OCI-M1 (cell line): ENCODE measurements around the gene OLR1.
A peak's percentile ranks its signal among the peaks of the same experiment; 100 is the strongest.
"Not testable (repeated sequence)": the region's sequence is repeated elsewhere in the genome, so short reads cannot be mapped to it uniquely, and the experiment has no call there.

Experiments used
- DNase-seq: peaks from one replicate; lab custom pipeline; 2025; lab: John Stamatoyannopoulos, UW

The OLR1 gene

DNA sequence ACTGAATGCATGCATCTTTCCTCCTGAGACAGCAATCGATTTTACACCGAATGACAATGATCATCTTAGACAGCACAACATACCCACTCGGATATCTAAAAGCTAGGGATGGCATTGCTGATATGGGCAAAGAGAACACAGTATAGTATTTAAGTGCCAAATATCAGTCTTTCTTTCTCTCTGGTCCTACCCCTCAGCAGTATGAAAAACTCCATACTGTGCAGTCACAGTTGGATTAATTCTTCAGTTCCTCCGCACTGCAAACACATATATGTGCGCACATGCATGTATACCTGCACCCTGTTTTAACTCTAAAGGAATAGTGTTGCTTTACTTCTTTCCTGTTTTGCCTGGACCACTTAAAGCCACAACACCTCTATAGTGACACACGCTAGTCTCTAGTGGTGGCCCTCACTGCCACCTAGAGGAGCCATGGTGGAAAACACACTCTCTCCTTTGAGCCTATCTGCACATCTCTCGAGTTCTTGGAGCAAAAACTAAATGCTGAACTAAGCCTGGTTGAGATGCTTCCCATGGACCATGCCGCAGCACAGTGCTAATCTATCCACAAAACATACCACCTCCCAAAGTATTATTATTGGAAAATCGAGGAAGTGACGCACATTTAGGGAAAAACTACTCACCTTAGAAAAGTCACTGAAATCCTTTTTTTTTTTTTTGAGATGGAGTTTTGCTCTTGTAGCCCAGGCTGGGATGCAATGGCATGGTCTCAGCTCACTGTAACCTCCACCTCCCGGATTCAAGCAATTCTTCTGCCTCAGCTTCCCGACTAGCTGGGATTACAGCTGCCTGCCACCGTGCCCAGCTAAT lies 18.8 kb upstream of the OLR1 start:
- peak; percentile 81 for DNase-seq

DNA sequence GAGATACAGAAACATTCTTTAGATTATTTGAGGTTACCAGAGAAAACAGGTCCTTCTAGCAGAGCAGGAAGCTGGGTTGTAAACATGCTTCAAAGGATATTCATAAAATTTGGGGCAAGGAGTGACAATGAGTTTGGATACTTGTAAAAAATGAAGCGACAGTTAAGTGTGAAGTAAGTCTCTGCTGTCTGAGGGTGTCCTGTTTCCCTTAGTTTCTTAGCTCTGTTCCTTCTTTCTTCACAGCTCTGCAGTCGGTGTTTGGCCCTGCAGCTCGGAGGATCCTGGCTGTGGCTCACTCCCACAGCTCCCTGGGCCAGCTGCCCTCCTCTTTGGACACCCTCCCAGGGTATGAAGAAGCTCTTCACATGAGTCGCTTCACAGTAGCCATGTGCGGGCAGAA lies 17.7 kb upstream of the OLR1 start:
- DNase-seq: no peak

DNA sequence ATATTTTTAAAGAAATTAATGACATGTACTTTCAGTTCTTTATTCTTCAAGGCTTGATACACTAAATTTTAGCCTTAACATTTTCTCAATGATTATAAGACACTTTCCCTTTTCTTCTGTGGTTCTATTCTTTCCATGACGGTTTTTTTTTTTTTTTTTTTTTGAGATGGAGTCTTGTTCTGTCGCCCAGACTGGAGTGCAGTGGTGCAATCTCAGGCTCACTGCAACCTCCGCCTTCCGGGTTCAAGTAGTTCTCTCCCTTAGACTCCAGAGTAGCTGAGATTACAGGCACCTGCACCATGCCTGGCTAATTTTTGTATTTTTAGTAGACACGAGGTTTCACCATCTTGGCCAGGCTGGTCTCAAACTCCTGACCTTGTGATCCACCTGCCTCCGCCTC lies 15.0 kb upstream of the OLR1 start:
- not testable (repeated sequence) for DNase-seq

DNA sequence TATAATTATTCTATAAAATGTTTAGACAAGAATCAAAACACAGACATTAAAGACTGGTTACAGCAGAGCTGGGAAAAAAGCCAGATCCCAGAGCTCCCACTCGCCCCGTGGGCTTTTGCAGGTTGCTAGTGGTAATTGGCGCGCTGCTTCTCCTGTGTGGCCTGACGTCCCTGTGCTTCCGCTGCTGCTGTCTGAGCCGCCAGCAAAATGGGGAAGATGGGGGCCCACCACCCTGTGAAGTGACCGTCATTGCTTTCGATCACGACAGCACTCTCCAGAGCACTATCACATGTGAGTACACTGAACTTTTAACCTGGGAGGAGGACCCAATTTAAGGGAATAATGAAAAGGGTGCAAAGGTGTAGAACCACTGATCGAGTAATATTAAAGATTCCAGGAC lies 14.4 kb upstream of the OLR1 start:
- no peak for DNase-seq

- DNase-seq: no peak
These were observed 12.4 kb upstream of the OLR1 start for GRCh38 chr12:10184261-10184843.

- DNase-seq: no peak
These were observed 10.6 kb upstream of the OLR1 start for GRCh38 chr12:10182354-10183049.

GRCh38 chr12:10179776-10180181 lies 7.8 kb upstream of the OLR1 start:
- DNase-seq: no peak

GRCh38 chr12:10178821-10179220 lies 6.9 kb upstream of the OLR1 start, which contains the start of gene TMEM52B:
TSS of gene TMEM52B (plus strand) at chr12:10179032. CDS start at chr12:10179575, 543 bp downstream.
- DNase-seq: no peak

DNA sequence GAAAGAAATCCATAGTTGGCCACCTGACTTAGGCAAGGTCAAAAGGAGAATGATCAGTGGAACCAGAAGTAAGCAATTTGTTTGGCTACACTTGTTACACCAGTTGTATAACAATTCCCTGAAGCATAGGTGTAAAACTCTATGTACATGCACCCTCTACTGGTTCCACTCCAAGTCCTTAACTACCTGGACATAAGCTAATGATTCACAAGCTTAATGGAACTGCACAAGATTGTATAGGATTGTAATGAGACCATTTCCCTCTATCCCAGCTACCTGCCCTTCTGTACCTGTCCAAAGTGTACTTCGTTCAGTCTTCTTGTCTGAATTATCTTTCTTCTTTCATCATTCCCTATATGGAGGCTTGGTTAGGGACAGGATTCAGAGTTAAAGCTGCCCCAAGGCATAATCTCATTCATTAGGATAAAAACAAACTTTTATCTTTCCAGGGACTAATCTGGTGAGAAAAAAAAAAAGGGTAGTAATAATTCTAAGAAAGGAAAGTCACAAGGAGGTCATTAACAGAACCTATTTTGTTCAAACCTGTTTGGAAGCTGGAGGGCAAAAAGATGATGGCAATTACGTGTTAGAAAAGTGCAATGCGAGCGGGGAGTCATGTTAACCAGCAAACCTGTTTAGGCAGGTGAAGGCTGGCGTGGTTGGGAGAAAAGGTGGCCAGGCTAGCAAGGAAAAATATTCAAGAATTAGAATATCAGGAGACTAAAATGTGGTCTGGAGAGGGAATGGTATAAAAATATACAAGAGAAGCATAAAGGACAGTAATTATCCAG lies 4.1 kb upstream of the OLR1 start:
- no peak for DNase-seq

DNA sequence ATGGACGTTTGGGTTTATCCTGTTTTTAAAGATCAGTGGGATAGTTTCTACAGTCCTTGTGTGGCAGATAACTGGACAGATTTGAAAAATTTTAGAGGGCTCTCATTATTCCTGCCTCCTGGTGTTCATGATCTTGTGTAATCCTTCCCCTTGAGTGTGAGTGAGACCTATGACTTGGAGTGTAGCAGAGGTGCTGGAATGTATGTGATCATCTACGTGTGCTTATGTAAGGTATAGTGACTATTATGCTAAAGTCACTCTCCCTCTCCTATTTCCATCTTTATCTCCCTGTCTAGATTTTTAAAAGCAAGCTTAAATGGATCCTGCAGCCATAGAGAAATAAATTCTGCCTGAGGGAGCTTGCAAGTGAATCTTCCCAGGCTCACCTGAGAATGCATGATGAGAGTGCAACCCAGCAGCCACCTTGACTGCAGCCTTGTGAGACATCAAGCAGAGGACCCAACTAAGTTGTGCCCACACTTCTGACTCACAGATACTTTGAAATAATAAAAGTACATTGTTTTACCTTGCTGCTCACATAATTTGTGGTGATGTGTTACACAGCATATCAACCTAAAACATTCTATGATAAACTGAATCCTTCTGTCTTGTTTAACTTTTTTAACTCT lies 3.2 kb upstream of the OLR1 start:
- no peak for DNase-seq

GRCh38 chr12:10170216-10170615 lies 1.7 kb downstream of the OLR1 start:
- DNase-seq: no peak

- no peak for DNase-seq
These were observed 2.8 kb downstream of the OLR1 start for GRCh38 chr12:10169104-10169503.

DNA sequence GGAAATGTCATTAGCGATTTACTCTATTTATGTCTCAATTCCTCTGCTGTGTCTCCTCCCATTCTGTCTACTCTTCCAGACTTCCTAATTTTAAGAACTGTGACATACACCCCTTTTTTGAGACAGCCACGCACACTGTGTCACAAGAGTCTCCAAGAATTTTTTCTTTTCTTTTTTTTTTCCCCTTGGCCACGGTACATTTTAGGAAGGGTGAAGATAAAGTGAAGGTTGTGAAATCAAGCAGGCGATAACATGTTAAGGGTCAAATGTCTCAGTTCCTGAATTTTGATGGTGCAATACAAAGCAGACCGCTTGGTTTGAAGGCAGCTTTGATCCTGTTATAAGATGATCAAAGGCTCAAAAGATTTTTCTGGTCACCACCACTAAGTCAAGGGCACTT lies 4.3 kb downstream of the OLR1 start:
- DNase-seq: peak; percentile 69

GRCh38 chr12:10165421-10165820 lies 6.5 kb downstream of the OLR1 start:
- DNase-seq: no peak

GRCh38 chr12:10163084-10163483 lies 8.8 kb downstream of the OLR1 start:
- DNase-seq: peak; percentile 25

DNA sequence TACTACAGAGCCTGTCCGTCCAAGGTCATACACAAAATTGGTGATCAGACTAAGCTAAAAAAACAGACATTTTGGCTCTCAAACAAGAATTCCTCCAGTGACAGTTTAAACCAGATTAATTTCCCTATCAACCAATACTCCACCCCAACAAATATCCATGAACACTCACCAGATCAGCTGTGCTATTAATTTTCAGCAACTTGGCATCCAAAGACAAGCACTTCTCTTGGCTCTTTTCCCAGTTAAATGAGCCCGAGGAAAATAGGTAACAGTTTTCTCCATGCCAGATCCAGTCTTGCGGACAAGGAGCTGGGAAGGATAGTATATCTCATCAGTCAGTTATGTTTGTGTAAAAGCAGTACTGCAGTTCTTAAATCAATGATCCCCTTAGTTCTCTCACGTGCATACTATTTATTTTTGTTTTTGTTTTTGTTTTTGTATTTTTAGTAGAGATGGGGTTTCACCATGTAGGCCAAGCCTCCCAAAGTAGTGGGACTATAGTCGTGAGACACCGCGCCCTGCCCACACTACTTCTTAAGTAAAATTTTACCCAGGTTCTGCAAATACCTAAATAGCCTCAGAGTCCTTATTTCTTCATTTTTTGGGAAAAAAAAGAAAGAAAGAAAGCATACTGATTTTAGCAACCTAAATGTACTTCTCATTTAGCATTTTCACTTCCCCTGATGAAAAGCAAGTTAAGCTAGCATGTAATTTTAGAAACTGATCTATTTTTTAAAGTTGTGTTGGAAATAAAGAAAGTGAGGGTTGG lies 11.1 kb downstream of the OLR1 start:
- DNase-seq: no peak

DNA sequence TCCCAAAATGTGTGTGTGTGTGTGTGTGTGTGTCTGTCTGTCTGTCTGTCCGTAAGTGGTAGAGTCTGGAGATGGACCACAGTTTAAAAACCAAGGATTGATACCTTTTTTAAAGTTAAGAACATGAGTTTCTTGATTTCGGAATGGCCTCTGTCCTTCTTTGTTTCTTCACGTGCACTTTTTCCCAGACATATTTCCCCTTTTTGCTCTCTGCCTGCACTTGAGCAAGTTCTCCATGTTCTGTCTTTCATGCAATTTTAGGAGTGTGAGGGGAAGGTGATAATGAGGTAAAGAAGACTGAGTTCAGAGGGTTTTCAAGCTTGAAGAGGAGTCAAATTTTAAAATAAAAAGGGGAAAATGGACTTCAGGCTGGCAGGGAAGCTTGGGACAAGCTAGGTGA lies 12.7 kb downstream of the OLR1 start:
- no peak for DNase-seq

DNA sequence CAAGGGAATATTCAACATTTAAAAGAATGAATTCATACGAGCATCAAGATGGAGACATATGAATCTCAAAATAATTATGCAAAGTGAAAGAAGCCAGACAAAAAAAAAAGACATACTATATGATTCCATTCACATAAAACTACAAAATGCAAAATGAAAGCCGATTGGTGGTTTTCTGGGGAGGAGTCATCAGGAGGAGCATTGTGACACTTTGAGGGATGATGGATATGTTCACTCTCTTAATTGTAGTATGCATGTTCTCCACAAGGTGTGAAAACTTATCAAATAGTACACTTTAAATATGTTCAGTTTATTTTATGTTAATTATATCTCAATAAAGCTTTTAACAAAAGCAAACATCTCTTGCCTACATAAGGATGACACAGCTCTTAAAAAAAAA lies 13.5 kb downstream of the OLR1 start:
- DNase-seq: no peak

DNA sequence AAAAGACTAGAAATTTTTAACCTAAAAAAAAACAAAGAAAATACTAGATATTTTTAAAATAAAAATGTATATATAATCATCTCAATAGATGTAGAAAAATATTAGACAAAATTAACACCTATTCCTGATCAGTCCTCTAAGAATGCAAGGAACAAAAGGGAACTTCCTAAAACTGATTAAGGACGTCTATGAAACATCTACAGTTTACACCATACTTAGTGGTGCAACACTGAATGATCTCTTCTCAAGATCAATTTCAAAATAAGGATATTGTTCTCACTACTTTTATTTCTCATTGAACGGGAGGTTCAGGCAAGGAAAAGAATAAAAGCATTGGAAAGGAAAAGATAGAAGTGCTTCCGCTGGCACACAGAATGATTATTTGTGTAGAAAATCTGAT lies 16.0 kb downstream of the OLR1 start:
- no peak for DNase-seq

- no peak for DNase-seq
These were observed 17.8 kb downstream of the OLR1 start for GRCh38 chr12:10154145-10154496.
